GM10266 (cell line): ENCODE measurements around the gene TBATA.

Experiments used
- DNase-seq: peaks from one replicate; pipeline ENCODE4 v3.0.0; 2012; ENCODE audit errors: extremely low spot score
- TF ChIP-seq, protein P1 (sequence below): IDR thresholded peaks from 2 replicates; pipeline ENCODE4 v1.5.1; 2012; ENCODE audit warnings: mild to moderate bottlenecking, low read depth; ENCODE audit not compliant: control insufficient read depth, insufficient read depth; ENCODE audit errors: missing control alignments

TBATA gene, protein sequence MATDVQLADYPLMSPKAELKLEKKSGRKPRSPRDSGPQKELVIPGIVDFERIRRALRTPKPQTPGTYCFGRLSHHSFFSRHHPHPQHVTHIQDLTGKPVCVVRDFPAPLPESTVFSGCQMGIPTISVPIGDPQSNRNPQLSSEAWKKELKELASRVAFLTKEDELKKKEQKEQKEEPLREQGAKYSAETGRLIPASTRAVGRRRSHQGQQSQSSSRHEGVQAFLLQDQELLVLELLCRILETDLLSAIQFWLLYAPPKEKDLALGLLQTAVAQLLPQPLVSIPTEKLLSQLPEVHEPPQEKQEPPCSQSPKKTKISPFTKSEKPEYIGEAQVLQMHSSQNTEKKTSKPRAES

DNA sequence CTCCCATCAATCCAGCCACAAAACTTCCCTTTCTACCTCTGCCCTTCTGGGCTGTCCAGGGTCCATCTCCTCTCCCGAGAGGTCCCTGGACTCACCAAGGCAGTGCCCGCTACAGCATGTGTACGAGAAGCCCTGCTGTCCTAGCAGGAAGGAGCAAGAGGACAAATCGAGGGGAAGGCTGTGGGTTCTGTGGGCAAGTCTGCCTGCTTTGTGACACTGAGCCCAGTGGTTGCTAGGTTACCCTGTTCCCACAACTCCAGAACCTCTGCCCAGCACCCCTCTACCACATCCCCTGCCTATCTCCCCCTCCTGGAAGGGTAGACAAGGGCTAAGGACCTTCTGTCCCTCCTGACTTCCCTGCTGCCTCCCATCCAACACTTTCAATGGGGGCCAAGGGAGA lies at the start of gene TBATA:
Gene TBATA, minus strand, starts transcription at position 188 of the 400 bp plus-strand sequence. CDS start 1,998 bp downstream, outside the sequence.
- no peak for DNase-seq
- TF ChIP-seq, protein P1, sequence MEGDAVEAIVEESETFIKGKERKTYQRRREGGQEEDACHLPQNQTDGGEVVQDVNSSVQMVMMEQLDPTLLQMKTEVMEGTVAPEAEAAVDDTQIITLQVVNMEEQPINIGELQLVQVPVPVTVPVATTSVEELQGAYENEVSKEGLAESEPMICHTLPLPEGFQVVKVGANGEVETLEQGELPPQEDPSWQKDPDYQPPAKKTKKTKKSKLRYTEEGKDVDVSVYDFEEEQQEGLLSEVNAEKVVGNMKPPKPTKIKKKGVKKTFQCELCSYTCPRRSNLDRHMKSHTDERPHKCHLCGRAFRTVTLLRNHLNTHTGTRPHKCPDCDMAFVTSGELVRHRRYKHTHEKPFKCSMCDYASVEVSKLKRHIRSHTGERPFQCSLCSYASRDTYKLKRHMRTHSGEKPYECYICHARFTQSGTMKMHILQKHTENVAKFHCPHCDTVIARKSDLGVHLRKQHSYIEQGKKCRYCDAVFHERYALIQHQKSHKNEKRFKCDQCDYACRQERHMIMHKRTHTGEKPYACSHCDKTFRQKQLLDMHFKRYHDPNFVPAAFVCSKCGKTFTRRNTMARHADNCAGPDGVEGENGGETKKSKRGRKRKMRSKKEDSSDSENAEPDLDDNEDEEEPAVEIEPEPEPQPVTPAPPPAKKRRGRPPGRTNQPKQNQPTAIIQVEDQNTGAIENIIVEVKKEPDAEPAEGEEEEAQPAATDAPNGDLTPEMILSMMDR, result no peak

DNA sequence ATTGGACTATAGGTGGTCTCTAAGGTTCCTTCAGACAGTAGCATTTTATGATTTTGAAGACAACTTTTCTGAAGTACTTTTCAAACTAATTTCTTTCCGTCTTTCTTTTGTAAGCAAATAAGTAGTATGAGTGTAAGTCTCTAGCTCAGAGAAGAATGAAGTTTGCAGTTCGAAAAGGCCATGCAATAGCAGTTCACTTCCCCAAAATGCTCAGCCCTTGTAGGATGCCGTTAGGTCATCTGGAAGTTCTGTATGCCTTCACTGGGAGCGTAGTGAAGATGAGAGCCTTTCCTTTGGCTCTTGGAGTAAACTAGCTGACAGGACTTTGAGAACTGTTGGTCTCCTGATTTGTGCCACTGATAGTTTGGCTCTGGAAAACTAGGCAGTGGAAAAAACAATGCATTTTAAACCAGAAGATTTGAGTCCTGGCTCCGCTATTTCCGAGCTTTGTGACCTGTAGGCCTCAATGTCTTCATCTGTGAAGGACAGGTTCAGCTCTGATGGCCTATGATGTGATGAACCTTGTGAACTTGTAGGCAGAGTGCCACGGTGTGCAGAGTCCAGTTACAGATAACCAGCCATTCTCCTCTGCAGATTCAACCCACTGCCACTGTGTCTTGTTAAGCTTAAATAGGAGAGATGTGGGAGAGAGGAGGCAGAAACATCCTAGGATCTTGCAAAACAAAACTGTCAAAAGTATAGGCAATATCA lies 49.4 kb upstream of the TBATA start:
- DNase-seq, result no peak
- TF ChIP-seq, protein P1, result no peak

DNA sequence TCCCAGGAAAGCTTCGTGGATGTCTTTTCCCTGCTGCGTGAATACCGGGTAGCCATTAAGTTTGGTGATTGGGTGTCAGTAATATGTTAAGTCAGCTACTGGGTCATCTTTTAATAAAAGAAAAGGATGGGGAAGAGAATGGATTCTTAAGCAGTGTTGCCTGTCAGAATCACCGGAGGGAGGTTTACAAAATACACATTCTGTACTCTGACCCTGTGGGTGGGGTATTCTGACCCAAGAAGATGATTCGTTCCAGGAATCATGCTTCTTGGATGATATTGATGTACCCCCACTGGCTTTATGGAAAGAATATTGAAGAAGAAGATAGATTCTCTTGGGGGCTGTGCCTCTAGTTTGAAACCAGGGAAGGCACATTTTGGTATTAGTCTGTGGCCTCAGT lies 48.8 kb upstream of the TBATA start:
- no peak for DNase-seq
- TF ChIP-seq, protein P1, result no peak

DNA sequence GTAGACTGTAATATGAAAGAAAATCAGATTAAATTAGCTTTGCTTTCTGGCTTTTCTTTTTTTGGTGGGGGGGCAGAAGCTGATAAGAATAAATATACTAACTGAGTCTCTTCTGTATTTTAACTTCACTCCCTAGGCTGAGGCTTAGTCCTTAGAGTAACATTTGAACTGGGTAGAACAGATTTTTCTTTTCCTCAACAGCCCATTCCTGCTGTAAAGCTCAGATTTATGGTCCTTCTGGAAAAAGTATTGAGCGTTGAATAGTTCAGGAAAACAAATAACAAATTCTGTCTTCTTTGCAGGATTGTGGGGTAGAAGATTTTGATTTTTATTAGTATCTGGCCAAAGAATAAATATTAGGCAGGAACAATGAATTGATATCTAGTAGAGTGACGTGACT lies 48.4 kb upstream of the TBATA start:
- TF ChIP-seq, protein P1, result no peak
- no peak for DNase-seq

DNA sequence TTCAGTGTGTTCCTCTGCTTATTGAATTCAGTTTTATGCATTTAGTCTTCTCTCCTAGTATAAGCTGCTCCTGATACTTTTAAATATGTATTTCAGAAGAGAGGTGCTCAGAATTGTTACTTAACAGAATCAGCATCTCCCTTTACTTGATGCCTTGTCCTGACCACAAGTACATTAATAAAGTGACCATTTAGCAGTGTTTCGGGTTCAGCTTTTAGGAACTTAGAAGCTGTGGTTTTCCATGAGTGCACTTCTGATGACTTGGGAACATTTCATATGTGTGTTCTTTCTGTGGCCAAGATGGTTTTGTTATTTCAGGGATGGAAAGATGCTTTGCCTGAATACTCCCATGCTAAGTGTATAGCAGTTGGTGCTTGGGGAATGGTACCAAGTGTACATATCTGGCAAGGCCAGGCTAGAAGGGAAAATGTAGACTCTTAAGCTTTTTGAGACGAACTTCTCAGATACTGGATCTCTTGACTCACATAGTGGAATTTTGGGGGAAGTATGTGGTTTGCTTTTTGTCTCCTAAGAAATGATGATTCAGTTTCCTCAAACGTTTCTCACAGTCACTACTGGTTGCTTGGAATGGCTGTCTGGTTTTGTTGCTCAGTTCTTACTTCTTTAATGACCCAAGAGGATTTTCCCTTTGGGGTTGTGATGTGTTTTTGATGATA lies 47.8 kb upstream of the TBATA start:
- TF ChIP-seq, protein P1, result no peak
- no peak for DNase-seq

DNA sequence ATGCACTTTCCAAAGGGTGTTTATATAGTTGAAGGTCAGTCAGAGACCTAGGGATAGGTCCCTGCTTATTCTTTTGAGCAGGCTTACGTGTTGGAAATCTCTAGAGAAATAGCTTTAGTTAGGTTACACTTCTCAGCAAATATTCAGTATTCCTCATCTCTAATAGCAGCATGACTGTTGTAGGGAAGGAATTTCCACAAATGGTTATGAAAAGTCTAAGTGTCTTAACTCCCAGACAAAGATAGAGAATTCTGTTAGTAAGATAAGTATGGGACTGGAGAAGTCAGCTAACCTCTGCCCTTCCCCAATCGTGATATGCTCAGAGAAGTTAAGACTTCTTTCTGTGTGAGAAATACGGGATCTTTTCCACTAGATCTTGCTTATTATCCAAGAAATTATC lies 47.0 kb upstream of the TBATA start:
- TF ChIP-seq, protein P1, result no peak
- no peak for DNase-seq
